ENCODE results near the gene MOAP1. TPM values are rescaled to one million over a fixed set of nuclear protein-coding genes. Genes with fewer than 3 reads are reported as not detected.

The MOAP1 gene
- total and polyA plus RNA-seq, 2 of the 8 experiments (the other 6 are each of a cell fraction or from before 2014, with no cell fraction given) = 18.3 to 20.1 TPM

- TF ChIP-seq TAF7 (optimal IDR thresholded peaks at IDR 0.05; ENCODE audit: borderline replicate concordance, low read depth, low read length) (no peak), EZH2 (IDR thresholded peaks at IDR 0.05; ENCODE audit: low read depth, low read length, severe bottlenecking) (no peak)
These were observed 51.2 kb downstream of the MOAP1 start (continued) for GRCh38 chr14:93133464-93133863.
